Neuronal stem cell (in vitro differentiated cells): Measurements from ENCODE around the gene GPC5.

Experiments
- DNase-seq: peaks from one replicate; pipeline ENCODE4 v3.0.0-alpha.2; 2013; ENCODE audit warnings: low spot score
- H2AFZ ChIP-seq: one replicate; pipeline ENCODE4 v1.6.1; 2013; ENCODE audit warnings: mild to moderate bottlenecking, low read length, inconsistent platforms
- H2AK5ac ChIP-seq: 2 replicates; pipeline ENCODE4 v1.6.1; 2013; ENCODE audit warnings: low read depth, mild to moderate bottlenecking, inconsistent platforms, low read length, moderate library complexity, mixed read lengths
- H2BK120ac ChIP-seq: 2 replicates; pipeline ENCODE4 v1.6.1; 2013; ENCODE audit warnings: low read depth, mild to moderate bottlenecking, inconsistent platforms, low read length, moderate library complexity, mixed read lengths
- H2BK12ac ChIP-seq: one replicate; pipeline ENCODE4 v1.6.1; 2013; ENCODE audit warnings: low read length, inconsistent platforms
- H2BK15ac ChIP-seq: 2 replicates; pipeline ENCODE4 v1.6.1; 2013; ENCODE audit warnings: mild to moderate bottlenecking, low read length, inconsistent platforms, mixed read lengths
- H2BK5ac ChIP-seq: one replicate; pipeline ENCODE4 v1.6.1; 2013; ENCODE audit warnings: inconsistent platforms, mild to moderate bottlenecking, low read length, moderate library complexity
- H3K14ac ChIP-seq: one replicate; pipeline ENCODE4 v1.6.1; 2013; ENCODE audit warnings: low read length, inconsistent platforms
- H3K18ac ChIP-seq: 2 replicates; pipeline ENCODE4 v1.6.1; 2013; ENCODE audit warnings: low read length, inconsistent platforms
- H3K23ac ChIP-seq: 2 replicates; pipeline ENCODE4 v1.6.1; 2013; ENCODE audit warnings: low read depth, mild to moderate bottlenecking, mixed read lengths, low read length, inconsistent platforms; ENCODE audit not compliant: poor library complexity
- H3K27ac ChIP-seq: replicated peaks from 3 replicates; pipeline ENCODE4 v1.5.1; 2013; ENCODE audit warnings: low read length, inconsistent platforms
- H3K27me3 ChIP-seq, 3 experiments: 2 replicates each; pipeline ENCODE4 v1.6.1; 2013; ENCODE audit warnings: low read length in 3 of 3, mild to moderate bottlenecking in 2 of 3, inconsistent platforms in 1 of 3, low read depth in 1 of 3, mixed read lengths in 1 of 3, moderate library complexity in 1 of 3; ENCODE audit not compliant: control insufficient read depth in 3 of 3, insufficient read depth in 3 of 3
- H3K36me3 ChIP-seq, 2 donors: replicated peaks in 1 of 2; 2 replicates each; pipeline ENCODE4 v1.6.1; 2013; ENCODE audit warnings: low read length in 2 of 2; ENCODE audit not compliant: control insufficient read depth in 2 of 2, insufficient read depth in 2 of 2
- H3K4ac ChIP-seq: 2 replicates; pipeline ENCODE4 v1.6.1; 2013; ENCODE audit warnings: inconsistent platforms, mild to moderate bottlenecking, low read length, moderate library complexity
- H3K4me1 ChIP-seq, 2 donors: 1 replicate in 1 of 2; 2 replicates in 1 of 2; pipeline ENCODE4 v1.6.1; 2013; ENCODE audit warnings: low read length in 2 of 2, low read depth in 1 of 2; ENCODE audit not compliant: control insufficient read depth in 2 of 2, insufficient read depth in 1 of 2
- H3K4me2 ChIP-seq: one replicate; pipeline ENCODE4 v1.6.1; 2013; ENCODE audit warnings: mild to moderate bottlenecking, low read length, inconsistent platforms; ENCODE audit not compliant: insufficient read depth, poor library complexity, severe bottlenecking
- H3K4me3 ChIP-seq, 2 donors: 2 replicates each; pipeline ENCODE4 v1.5.1; 2013; ENCODE audit warnings: low read length in 2 of 2, mild to moderate bottlenecking in 2 of 2, inconsistent platforms in 1 of 2, moderate library complexity in 1 of 2
- H3K79me1 ChIP-seq: one replicate; pipeline ENCODE4 v1.6.1; 2013; ENCODE audit warnings: low read depth, mild to moderate bottlenecking, inconsistent platforms, low read length, moderate library complexity
- H3K9ac ChIP-seq: one replicate; pipeline ENCODE4 v1.6.1; 2013; ENCODE audit warnings: mild to moderate bottlenecking, low read depth, low read length, inconsistent platforms; ENCODE audit not compliant: poor library complexity
- H3K9me3 ChIP-seq, 2 donors: replicated peaks in 1 of 2; 2 replicates each; pipeline versions ENCODE3 to v1.6.1; 2013; ENCODE audit warnings: low read length in 2 of 2, mild to moderate bottlenecking in 2 of 2, inconsistent platforms in 1 of 2, low read depth in 1 of 2, mixed read lengths in 1 of 2, moderate library complexity in 1 of 2; ENCODE audit not compliant: control insufficient read depth in 2 of 2, insufficient read depth in 1 of 2
- H4K8ac ChIP-seq: one replicate; pipeline ENCODE4 v1.6.1; 2013; ENCODE audit warnings: low read depth, mild to moderate bottlenecking, inconsistent platforms, low read length, moderate library complexity
- H4K91ac ChIP-seq: one replicate; pipeline ENCODE4 v1.6.1; 2013; ENCODE audit warnings: low read length, low read depth, mild to moderate bottlenecking, inconsistent platforms; ENCODE audit not compliant: poor library complexity
- WGBS, 2 donors: extraction: QIAGEN DNeasy Blood & Tissue Kit; methylation state at CpG; one replicate each; pipeline ENCODE4 v1.1.7; 2013; ENCODE audit warnings: missing lambda C conversion rate in 2 of 2, mixed read lengths in 1 of 2; ENCODE audit not compliant: insufficient read length in 2 of 2, insufficient replicate concordance in 1 of 2; ENCODE audit errors: extremely low coverage in 2 of 2; 5-methylcytosine and 5-hydroxymethylcytosine counted together

GPC5 gene

DNA sequence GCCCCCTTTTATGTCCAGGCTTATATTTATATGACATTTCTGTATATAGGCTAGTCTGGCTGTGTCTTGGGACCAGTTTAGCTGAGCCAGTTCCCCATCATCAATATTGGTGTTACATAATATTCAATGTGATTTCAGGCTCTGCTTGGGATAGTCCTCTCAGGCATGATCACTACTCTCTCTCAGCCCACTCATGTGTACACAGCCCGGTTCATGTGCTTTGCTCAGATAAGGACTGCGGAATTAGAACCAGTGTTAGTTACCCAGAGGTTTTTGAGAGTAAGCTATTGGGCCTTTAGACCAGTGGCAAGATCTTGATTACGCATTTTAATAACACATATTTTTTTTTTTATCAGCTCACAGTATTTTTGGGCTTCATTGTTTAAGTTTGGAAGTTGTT, 219.9 kb downstream of the GPC5 start:
- Histone ChIP-seq H2BK15ac (no peak overlapping the region), H3K4me3 (no peak overlapping the region), H4K91ac (no peak overlapping the region), H3K14ac (no peak overlapping the region), H3K27me3 (no peaks in the 10 kb centered on the region), H3K79me1 (no peaks in the 10 kb centered on the region), H2AFZ (no peak overlapping the region), H2BK12ac (no peak overlapping the region), H3K18ac (no peak overlapping the region), H4K8ac (no peak overlapping the region), H2AK5ac (no peak overlapping the region), H3K9me3 (no peaks in the 10 kb centered on the region), H3K4me2 (no peak overlapping the region), H3K23ac (no peak overlapping the region), H3K27ac (no peak overlapping the region), H3K9ac (no peak overlapping the region), H2BK5ac (no peak overlapping the region), H3K36me3 (no peaks in the 10 kb centered on the region), H2BK120ac (no peak overlapping the region), H3K4me1 (no peaks in the 10 kb centered on the region), H3K4ac (no peak overlapping the region)
- DNase-seq, result no peak
- no CpG with 5 or more reads among the region's 3 CpGs for WGBS, 2 donors

DNA sequence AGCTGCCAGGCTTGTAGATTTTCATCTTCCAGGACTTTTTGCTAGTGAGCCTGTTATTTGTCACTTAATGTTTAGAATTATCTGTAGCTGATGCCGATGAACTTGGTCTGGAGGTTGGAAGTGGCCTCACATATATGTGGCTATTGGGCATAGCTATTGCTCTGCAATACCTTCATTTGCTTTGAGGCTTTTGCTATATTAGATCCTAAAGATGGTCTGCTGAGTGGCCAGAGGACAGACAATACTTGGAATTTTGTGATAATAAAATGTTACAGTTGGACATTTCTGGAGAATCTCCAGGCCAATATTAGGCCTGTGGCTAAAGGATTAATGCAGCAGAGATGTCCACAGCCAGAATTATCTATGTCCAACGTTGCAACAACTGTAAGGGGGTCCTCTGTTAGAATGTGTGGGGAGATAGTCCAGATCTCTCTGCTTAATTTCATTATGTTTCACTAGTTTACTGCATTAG, 222.3 kb downstream of the GPC5 start:
- H3K27ac ChIP-seq, result no peak overlapping the region
- WGBS, 2 donors, result no CpG with 5 or more reads among the region's 2 CpGs
- H3K27me3 ChIP-seq, result no peaks in the 10 kb centered on the region
- no peak overlapping the region for H3K9ac ChIP-seq
- no peak for DNase-seq
- H3K79me1 ChIP-seq, result no peaks in the 10 kb centered on the region
- no peaks in the 10 kb centered on the region for H3K4me1 ChIP-seq
- H2BK15ac ChIP-seq, result no peak overlapping the region
- H2AK5ac ChIP-seq, result no peak overlapping the region
- no peaks in the 10 kb centered on the region for H3K9me3 ChIP-seq
- no peaks in the 10 kb centered on the region for H3K36me3 ChIP-seq
- H3K4me3 ChIP-seq, result no peak overlapping the region
- no peak overlapping the region for H3K14ac ChIP-seq
- no peak overlapping the region for H2BK5ac ChIP-seq
- H3K4me2 ChIP-seq, result no peak overlapping the region
- no peak overlapping the region for H4K91ac ChIP-seq
- H4K8ac ChIP-seq, result no peak overlapping the region
- H3K4ac ChIP-seq, result no peak overlapping the region
- H3K18ac ChIP-seq, result no peak overlapping the region
- no peak overlapping the region for H2AFZ ChIP-seq
- no peak overlapping the region for H2BK120ac ChIP-seq
- no peak overlapping the region for H2BK12ac ChIP-seq
- H3K23ac ChIP-seq, result no peak overlapping the region

DNA sequence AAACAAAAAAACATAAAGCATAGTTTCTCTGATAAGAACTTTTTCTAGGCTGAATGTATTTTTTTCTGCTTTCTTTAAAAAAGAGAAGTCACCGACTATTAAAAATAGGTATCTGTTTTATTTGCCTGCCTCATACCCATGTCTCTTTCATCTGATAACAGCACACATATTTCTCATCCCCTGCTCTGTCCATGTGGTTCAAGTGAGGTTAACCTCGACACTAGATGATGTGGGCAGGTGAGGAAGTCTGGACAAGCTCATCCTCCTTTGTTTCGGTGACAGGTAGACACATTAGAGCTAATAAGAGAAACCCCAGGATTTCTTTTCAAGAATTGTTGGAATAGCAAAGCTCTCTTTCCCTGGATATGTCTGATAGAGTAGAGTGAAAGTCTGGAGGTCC, 222.7 kb downstream of the GPC5 start:
- H2AK5ac ChIP-seq, result no peak overlapping the region
- no peak overlapping the region for H4K91ac ChIP-seq
- no peak overlapping the region for H3K4ac ChIP-seq
- no peak overlapping the region for H2BK15ac ChIP-seq
- no peak overlapping the region for H3K4me2 ChIP-seq
- no peak overlapping the region for H3K14ac ChIP-seq
- H3K9ac ChIP-seq, result no peak overlapping the region
- H3K27me3 ChIP-seq, result no peaks in the 10 kb centered on the region
- no peak overlapping the region for H2AFZ ChIP-seq
- H2BK12ac ChIP-seq, result no peak overlapping the region
- no peak overlapping the region for H3K23ac ChIP-seq
- no peak overlapping the region for H2BK120ac ChIP-seq
- no CpG with 5 or more reads among the region's 3 CpGs for WGBS, 2 donors
- H3K36me3 ChIP-seq, result no peaks in the 10 kb centered on the region
- H3K27ac ChIP-seq, result no peak overlapping the region
- no peaks in the 10 kb centered on the region for H3K9me3 ChIP-seq
- H4K8ac ChIP-seq, result no peak overlapping the region
- no peak overlapping the region for H2BK5ac ChIP-seq
- DNase-seq, result no peak
- H3K79me1 ChIP-seq, result no peaks in the 10 kb centered on the region
- H3K4me1 ChIP-seq, result no peaks in the 10 kb centered on the region
- H3K4me3 ChIP-seq, result no peak overlapping the region
- no peak overlapping the region for H3K18ac ChIP-seq

DNA sequence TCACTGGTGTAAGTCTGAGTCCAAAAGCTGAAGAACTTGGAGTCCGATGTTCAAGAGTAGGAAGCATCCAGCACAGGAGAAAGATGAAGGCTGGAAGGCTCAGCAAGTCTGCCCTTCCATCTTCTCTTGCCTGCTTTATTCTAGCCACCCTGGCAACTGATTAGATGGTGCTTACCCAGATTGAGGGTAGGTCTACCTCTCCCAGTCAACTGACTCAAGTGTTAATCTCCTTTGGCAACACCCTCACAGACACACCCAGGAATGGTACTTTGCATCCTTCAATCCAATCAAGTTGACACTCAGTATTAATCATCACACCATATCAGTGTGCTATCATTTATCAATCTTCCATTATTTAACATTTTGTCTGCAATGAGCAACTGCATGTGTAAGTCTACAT, 223.5 kb downstream of the GPC5 start:
- Histone ChIP-seq H3K4me3 (no peak overlapping the region), H3K27me3 (no peaks in the 10 kb centered on the region), H3K4me1 (no peaks in the 10 kb centered on the region), H3K23ac (no peak overlapping the region), H3K36me3 (no peaks in the 10 kb centered on the region), H3K27ac (no peak overlapping the region), H4K91ac (no peak overlapping the region), H3K18ac (no peak overlapping the region), H2BK120ac (no peak overlapping the region), H3K9me3 (no peaks in the 10 kb centered on the region), H4K8ac (no peak overlapping the region), H2AFZ (no peak overlapping the region), H2BK15ac (no peak overlapping the region), H3K14ac (no peak overlapping the region), H2BK12ac (no peak overlapping the region), H2AK5ac (no peak overlapping the region), H3K4ac (no peak overlapping the region), H3K9ac (no peak overlapping the region), H3K4me2 (no peak overlapping the region), H3K79me1 (no peaks in the 10 kb centered on the region), H2BK5ac (no peak overlapping the region)
- no CpG with 5 or more reads among the region's 1 CpG for WGBS, 2 donors
- no peak for DNase-seq
